ENCODE results near the gene GRAMD1C. TPM values are rescaled to one million over a fixed set of nuclear protein-coding genes. Genes with fewer than 3 reads are reported as not detected.
"Not testable (repeated sequence)": the region's sequence is repeated elsewhere in the genome, so short reads cannot be mapped to it uniquely, and the experiment has no call there.

The GRAMD1C gene
- polyA plus RNA-seq, 10 donors: 0.72 to 3.0 (median 2.1) TPM

- DNase-seq: not testable (repeated sequence)
Observed at GRCh38 chr3:113850391-113850790, 11.8 kb downstream of the GRAMD1C start.

- no peak for DNase-seq
Observed at GRCh38 chr3:113852506-113852905, 13.9 kb downstream of the GRAMD1C start.

DNA sequence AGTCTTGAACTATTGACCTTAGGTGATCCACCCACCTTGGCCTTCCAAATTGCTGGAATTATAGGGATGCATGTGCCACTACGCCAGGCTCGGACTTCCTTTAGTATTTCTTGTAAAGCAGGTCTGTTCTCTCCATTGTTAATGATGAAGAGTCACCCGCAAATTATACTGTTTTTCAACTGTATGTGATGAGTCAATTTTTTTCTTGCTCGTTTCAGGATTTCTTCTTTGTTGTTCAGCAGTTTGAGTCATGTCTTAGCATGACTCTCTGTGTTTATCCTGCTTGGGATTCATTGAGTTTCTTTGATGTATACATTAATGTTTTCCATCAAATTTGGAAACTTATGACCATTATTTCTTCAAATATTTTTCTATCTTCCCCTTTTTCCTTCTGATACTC is 28.9 kb downstream of the GRAMD1C start:
- DNase-seq: peak in 1 of 3 donors; percentile 10

GRCh38 chr3:113873293-113873692 is 34.7 kb downstream of the GRAMD1C start:
- DNase-seq: no peak

DNA sequence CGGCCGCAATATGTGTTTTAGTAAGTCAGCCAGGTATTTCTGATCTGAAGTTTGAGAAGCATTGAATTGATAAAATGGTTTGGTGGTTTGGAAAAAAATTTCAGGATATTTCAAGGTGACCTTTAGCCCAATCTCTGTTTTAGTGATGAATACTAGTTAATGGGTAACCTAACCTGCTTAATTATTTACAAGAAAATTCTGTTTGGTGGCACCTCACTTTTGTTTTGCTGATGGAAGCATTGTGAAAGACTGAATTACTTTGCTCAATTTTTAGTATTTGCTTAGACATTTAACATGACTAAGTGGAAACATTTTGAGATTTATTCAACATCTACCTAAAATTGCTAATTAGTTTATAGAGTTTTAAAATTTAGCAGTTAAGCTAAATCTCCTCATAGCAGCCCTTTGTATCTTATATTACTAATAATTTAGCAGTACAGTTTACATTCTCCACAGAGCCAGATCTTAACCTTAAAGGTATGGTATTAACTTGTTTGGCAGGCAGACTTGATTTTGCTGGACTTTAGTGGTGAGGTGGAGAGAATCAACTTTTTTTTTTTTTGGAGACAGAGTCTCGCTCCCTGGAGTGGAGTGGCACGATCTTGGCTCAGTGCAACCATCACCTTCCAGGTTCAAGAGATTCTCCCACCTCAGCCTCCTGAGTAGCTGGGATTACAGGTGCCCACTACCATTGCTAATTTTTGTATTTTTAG is 35.4 kb downstream of the GRAMD1C start:
- DNase-seq: no peak

GRCh38 chr3:113878403-113878802 is 39.8 kb downstream of the GRAMD1C start:
- DNase-seq: no peak

DNA sequence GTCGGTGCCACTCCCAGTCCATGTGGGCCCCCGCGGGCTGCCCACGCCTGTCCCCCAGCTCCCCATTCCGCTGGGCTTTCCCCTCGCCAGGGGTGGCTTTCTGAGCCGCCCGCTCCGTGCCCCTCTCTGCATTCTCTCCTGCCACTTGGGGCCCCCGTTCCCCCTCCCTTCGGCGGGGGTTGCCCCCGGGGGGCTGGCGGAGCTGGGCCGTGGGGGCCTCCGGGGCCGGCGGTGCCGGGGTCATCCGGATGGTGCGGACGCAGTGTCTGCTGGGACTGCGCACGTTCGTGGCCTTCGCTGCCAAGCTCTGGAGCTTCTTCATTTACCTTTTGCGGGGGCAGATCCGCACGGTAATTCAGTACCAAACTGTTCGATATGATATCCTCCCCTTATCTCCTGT is 46.5 kb downstream of the GRAMD1C start:
- no peak for DNase-seq

GRCh38 chr3:113890256-113890900 is 51.8 kb downstream of the GRAMD1C start:
- DNase-seq: no peak

DNA sequence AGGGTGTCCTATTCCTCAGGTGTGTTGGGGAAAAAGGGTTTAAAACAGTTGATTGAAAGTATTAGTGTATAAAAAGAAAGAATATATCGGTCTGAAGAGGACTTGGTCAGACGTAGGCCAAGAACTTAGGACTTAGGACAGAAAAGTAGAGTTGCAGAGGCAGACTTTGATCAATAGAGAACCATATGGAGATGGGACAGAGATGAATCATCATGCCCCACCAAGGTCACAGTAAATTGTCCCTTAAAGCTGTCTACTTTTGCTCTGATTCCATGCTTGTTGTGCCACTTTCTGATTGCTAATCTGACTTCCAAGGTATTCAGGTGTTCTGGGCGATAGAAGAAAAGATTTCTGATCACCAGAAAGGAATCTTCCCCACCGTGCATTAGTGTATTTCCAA is 56.3 kb downstream of the GRAMD1C start:
- DNase-seq: no peak

DNA sequence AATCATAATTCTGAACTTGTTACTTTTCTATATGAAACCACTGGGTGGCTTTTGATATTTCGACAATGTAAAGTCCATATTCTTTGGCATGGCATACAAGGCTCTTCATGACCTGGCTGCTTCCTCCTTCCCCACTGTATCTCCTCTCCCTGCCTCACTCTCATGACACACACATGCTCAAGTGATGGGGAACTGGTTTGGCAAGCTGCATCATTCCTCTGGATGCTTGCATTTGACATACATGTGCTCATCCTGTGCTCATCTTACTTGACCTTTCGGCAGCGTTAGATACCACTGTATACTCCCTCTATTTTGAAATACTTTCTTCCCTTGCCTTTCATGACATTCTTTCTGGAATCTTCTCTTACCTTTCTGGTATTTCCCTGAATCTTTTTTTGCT is 57.4 kb downstream of the GRAMD1C start:
- DNase-seq: no peak

DNA sequence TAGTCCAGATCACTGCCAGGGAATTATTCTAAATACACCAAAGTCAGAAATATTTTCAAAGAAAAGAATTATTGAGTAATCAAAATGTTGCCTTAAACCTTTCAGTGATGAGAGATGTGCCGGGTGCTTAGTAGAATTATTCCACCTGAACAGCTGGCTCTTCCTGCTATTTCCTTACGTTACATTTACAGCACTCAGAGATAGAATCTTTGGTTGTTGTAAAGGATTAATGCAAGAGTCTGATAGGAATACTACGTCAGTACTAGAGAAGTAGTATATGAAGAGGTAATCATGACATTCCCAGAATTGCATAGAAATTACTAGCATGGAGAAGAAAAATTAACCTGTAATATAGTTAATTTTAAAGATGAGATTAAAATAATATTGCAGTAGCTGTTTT is 58.3 kb downstream of the GRAMD1C start:
- DNase-seq: no peak

DNA sequence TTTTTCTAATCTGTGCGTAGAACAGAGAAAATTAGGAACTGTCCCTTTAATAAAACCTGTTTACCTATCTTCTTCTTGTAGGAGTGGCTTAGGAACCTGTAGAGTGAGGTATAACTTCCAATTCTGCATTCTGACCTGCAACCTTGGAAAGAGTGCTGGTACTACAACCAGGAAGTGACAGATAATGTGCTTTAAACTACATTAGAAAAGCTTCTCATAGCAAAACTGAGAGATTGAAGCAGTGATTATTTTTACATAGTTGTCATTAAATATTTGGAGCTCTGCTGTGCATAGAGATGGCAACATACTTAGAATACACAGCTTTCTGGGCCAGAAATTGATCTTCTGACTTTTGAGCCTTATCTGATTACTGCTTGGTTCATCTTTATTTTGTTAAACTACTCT is 58.8 kb downstream of the GRAMD1C start:
- no peak for DNase-seq

DNA sequence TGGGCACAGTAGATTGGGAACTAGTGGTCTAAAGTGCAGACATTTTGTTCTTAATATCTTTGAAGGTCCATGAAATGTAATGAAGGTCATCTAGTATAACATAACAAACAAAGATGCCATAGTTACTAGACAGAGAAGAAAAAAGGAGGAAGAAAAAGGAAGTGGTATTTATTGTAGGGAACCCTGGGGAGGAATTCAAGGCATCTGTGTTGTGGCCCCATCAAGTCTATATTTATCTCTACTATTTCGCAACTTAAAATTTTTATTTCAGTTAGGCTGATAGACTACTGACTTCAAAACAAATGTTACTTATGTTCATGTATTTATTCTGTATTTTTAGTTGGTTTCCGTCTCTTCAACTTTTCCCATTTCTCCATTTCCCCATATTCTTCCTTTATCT is 60.3 kb downstream of the GRAMD1C start:
- DNase-seq: peak in 1 of 3 donors; percentile 8

DNA sequence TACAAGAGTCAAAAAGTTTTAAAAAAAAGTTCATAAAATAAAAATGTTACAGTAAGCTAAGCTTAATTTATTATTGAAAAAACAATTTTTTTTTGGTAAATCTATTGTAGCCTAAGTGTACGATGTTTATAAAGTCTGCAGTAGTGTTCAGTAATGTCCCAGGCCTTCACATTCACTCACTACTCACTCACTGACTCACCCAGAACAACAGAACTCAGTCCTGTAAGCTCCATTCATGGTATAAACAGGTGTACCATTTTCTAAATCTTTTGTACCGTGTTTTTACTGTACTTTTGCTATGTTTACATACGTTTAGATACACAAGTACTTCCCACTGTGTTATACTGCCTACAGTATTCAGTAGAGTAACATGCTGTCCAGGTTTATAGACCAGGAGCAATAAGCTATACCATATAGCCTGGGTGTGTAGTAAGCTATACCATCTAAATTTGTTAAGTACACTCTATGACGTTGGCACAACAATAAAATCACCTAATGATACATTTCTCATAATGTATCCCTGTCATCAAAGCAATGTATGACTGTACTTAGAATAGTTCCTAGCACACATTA is 68.1 kb downstream of the GRAMD1C start:
- DNase-seq: no peak

GRCh38 chr3:113908133-113908532 is 69.5 kb downstream of the GRAMD1C start:
- DNase-seq: no peak

- peak in 1 of 3 donors; percentile 6 for DNase-seq
Observed at GRCh38 chr3:113910966-113911365, 72.4 kb downstream of the GRAMD1C start.

GRCh38 chr3:113912552-113913236 is 74.1 kb downstream of the GRAMD1C start:
- peak; percentile 3 to 20 (median 13) for DNase-seq

DNA sequence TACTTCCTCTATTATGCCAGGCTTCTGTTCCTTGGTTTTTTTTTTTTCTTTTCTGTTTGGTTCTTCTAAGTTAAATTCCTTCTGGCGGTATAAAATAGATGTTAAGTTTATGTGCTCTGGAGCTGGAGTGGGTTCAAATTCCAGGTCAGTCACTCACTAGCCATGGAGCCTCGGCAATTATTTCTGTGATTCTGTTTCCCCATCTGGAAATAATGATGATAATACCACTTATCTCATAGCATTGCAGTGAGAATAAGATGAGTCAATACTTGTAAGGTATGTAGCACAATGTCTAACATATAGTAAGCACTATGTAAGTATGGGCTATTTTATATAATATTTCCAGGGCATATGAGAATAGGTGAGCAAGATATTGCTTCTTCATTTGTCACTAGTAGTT is 76.1 kb downstream of the GRAMD1C start:
- DNase-seq: peak in 1 of 3 donors; percentile 82

DNA sequence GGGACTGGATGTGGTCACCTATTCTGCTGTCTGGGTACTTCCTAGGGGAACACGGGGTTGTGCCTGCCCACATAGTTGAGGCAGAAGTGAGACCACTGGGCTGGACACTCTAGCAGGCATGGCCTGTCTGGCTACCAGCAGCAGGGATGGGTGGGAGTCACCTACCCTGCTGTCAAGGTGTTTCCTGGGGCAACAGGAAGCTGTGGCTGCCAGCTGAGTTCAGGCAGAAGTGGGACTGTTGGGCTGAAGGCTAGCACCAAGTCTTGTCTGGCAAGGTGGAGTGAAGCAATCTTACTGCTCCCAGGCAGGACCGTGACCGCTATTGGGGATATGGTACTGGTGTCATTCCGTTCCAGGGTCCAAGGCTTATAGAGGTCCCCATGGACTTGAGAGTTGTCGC is 89.0 kb downstream of the GRAMD1C start:
- peak in 1 of 3 donors; percentile 4 for DNase-seq

GRCh38 chr3:113946831-113947230 is 108.2 kb downstream of the GRAMD1C start:
- no peak for DNase-seq

DNA sequence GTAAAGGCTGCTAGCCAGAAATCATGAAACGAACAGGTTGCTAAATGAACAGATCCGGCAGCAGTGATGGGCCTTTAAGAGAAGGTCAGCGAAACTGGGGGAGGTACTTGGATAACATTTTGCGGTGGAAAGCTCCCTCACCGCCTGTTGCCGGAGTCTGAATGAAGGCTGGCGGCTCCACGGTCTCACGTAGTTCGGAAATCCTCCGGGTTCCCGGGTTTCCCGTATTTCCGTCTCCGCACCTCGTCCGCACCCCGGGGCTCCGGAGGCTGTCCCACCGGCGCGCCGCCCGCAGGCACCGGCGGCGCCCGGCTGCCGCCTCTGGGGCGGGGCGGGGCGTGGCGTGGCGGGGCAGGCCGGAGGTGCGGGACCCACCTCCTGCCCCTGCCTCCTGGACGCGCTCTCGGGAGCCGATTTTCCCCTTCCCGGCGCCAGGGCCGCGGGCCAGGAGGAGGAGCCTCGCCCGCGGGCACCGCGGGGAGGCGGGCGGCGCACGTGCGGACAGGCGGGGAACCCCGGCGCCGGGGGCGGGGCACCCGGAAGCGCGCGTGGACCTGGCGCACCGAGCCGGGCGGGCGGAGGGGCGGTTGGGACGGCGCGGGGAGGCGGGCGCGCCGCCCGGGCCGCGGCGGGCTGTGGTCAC is 108.9 kb downstream of the GRAMD1C start, which contains the start of gene ZDHHC23:
Gene ZDHHC23, plus strand, starts transcription at position 642 of the 643 bp plus-strand sequence. CDS start 790 bp downstream, outside the sequence.
- peak; percentile 19 to 63 (median 46) for DNase-seq

Data from muscle of back (tissue), 11 donors.